Lower leg skin (tissue), 3 donors: Measurements from ENCODE around the gene ABCB9.

Source experiments
- CTCF ChIP-seq, 3 donors: fragments of 450-650 bp; IDR thresholded peaks; one replicate each; pipeline ENCODE4 v1.5.1; 2016; ENCODE audit warnings: antibody characterized with exemption in 3 of 3, mild to moderate bottlenecking in 3 of 3, moderate library complexity in 2 of 3
- POLR2A ChIP-seq, 2 donors: fragments of 450-650 bp; IDR thresholded peaks; one replicate each; pipeline ENCODE4 v1.6.1; 2016 to 2017; ENCODE audit warnings: antibody characterized with exemption in 2 of 2, mild to moderate bottlenecking in 1 of 2, moderate library complexity in 1 of 2

GRCh38 chr12:122974892-122975789, 8.9 kb upstream of the ABCB9 start, which contains the start of gene OGFOD2:
- TF ChIP-seq CTCF (IDR thresholded peaks at IDR 0.05) (no peak), POLR2A (IDR thresholded peaks at IDR 0.05) (no peak)
